Esophagus mucosa (tissue), 1 donor: ENCODE measurements around the gene PNMA6E. TPM values are rescaled to one million over a fixed set of nuclear protein-coding genes. Genes with fewer than 3 reads are reported as not detected.

ENCODE experiments used
- ATAC-seq: fragments of 200-7000 bp; cut with Tn5 transposase; one replicate; pipeline ENCODE4 v1.9.1; 2020
- total RNA-seq: library from RNA; stranded (reverse); gene quantifications from one replicate; pipeline ENCODE4 v1.2.4, GENCODE V29; 2023
- donor health status: DM: yes; HTN: yes; CAD: no.

PNMA6E gene
- total RNA-seq, 1 donor from 2014 or later = not detected

DNA sequence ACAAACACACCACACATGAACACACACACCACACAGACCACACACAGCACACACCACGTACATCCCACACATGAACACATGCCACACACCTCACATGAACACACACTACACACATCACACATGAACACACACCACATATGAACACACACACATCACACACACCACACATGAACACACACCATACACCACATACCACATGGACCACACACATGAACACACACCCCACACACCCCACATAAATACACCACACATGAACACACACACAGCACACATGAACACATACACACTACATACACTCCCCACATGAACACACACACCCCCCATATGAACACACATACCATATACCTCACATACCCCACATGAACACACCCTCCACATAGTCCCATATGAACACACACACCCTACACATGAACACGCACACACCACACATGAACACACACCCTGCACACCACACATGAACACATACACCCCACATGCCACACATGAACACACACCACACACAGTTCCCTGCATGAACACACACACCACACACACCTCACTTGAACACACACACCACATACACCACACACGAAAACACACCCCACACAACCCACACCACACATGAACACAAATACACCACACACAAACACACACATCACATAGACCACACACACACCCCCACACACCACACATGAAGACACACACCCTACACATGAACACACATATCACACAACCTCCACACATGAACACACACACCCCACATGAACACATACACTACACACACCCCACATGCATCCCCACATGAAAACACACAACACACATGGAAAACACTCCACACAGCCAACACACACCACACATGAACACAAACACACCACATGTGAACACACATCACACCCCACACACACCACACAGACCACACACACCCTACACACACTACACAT is 18.3 kb downstream of the PNMA6E start:
- no peak for ATAC-seq

- peak; percentile 21 for ATAC-seq
These were observed 19.2 kb downstream of the PNMA6E start for GRCh38 chrX:153381684-153382532.

DNA sequence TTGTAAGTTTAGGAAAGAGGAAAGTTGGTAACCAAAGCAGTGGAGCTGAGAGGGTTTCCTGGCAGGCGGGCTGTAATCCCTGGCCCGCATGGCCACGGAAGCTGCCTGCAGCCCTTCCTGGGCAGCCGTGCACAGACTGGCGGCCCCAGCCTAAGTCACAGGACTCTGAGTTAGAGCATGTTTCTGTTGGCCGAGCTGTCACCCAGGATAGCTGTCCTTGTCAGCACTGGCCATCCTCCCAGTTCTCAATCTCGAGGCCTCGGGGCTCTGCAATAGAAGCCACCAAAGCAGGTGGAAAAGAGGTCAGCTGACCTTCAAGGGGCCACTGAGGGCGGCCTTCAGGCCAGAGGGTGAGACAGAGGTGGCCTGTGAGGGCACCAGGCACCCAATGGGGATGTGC is 20.5 kb downstream of the PNMA6E start:
- ATAC-seq = no peak

DNA sequence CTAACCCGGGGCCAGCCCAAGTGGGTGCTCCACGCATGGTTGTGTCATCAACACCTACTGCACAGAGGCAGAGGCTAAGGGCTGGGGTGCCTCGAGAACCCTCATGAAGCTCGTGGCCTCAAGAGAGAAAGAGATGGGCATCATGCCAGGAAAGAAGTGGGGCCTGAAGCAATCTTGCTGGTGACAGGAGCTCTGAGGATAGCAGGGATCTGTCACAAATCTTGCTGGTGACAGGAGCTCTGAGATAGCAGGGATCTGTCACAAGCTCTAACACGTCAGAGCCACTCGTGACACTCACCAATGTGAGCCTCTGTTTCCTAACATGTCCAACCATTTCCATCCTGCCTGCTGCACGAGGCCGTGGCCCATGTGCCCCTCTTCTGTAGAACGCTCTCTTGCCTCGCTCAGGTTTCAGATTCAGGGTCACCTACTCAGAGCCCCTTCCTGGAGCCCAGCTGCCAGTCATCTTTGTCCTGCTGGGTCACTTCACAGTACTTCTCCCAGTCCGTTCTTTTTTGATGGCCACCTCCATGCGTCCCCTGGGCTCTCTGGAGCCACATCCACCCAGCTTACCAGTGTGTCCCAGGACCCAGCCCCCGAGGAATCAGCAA is 21.1 kb downstream of the PNMA6E start:
- no peak for ATAC-seq

- ATAC-seq = no peak
These were observed 21.6 kb downstream of the PNMA6E start for GRCh38 chrX:153379508-153379907.

- ATAC-seq = no peak
These were observed 22.5 kb downstream of the PNMA6E start for GRCh38 chrX:153378607-153379006.

DNA sequence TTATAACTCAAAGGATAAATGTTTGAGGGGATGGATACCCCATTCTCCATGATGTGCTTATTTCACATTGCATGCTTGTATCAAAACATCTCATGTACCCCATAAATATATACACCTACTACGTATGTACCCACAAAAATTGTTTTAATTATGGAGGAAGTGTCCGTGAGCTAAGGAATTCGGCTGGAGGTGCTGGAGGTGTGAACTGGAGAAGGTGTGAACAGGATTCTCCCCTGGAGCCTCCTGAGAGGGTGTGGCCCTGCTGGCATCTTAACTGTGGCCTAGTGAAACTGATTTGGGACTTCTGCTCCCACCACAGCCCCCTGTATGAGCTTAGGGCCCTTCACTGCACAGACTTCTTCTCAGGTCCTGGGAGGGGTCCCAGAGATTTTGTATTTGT is 23.4 kb downstream of the PNMA6E start:
- ATAC-seq = no peak

GRCh38 chrX:153375571-153375970 is 25.6 kb downstream of the PNMA6E start:
- ATAC-seq = no peak

DNA sequence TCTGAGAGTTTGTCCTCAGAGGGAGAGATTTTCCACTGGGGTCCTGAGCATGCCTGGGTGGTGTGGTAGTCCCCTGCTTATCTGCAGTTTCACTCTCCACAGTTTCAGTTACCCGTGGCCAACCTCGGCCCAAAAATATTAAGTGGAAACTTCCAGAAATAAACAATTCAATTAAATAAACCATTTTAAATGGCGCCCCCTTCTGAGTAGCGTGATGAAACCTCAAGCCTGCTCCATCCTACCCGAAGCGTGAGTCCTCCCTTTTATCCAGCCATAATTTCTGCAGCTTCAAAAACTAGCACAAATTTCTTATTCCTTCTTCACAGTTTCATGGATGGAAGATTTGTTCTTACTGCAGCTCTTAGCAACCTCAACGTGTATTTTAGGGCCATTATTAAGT is 26.7 kb downstream of the PNMA6E start:
- no peak for ATAC-seq

DNA sequence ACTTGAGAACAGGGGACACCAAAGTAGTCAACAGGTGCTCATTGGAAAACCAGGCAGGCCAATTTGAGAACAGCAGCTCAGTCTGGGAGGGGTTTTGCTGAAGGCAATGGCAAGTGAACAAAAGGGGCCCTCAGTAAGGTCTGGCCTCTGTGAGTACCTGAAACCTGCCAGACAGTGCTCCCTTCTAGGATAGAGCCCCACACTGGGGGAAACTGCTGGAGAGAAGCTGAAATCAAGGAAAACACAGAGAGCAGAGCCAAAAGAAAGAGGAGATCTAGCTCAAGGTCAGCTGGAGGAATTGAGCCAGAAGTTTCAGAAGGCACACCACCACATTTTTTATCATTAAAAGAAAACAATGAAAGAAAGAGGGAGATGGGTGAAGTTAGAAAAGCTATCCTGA is 28.2 kb downstream of the PNMA6E start:
- no peak for ATAC-seq

- ATAC-seq = no peak
These were observed 29.9 kb downstream of the PNMA6E start for GRCh38 chrX:153371256-153371655.

DNA sequence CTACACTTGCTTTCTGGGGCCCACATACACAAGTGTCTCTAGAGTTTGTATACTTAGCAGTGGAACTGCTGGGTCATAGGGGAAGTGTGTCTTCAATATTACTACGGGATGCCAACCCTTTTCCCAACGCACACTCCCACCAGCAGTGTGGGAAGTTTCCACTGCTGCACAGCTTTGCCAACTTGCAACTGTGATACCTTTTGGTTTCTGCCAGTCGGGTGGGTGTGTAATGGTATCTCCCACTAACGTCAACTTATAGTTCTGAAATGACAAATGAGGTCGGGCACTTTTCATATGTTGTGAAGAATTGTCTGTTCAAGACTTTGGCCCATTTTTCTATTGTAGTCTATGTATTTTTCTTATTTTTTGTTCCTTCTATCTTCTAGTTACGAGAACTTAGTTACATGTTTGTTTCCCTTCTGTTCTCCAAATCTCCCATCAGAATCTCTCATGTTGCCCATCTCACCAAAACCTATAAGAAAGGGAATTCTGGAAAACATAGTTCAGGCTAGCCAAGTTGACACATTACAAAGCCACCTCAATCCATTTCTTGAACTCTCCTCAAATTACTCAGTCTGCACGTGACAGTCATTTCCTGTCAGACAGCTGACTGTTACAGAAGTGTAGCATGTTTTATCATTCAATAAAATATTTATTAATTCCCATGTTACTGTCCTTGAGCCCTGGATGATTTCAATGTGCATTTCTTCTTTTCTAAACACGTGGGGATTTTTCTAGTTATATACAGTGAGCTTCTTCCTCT is 30.7 kb downstream of the PNMA6E start:
- no peak for ATAC-seq

- no peak for ATAC-seq
These were observed 34.1 kb downstream of the PNMA6E start for GRCh38 chrX:153366878-153367538.

DNA sequence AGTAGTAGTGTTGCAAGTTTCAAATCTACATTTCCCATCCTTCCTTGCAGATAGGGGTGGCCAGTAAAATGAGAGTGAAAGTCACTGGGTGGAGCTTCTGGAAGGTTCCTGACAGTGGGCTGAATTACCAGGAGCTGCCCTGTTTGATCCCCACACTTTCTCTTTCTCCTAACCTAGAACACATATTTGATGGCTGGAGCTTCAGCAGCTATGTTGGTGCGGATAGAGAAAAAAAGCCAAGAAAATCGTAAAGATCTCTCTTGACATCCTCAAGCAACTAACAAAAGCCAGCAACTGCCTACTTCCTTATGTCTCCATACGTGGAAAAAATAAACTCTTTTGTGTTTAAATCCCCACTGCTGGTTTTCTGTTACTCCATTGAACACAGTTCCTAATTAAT is 35.0 kb downstream of the PNMA6E start:
- no peak for ATAC-seq

DNA sequence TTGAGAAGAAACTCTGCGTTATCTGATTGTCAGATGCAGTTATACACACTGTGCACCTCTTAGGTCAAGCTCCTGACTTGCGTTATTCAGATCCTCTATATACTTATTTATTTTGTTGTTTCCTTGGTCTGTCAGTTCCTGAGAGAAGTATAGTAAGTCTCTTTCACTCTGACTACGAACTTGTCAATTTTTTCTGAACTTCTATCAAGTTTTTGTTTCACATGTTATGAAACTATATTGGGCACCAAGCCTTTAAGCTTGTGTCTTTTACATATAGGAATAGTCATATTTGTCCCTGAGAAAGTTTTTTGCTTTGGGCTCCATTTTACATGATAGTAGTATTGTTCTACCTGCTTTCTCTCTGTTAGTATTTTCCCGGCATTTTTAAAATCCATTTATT is 35.5 kb downstream of the PNMA6E start:
- no peak for ATAC-seq

DNA sequence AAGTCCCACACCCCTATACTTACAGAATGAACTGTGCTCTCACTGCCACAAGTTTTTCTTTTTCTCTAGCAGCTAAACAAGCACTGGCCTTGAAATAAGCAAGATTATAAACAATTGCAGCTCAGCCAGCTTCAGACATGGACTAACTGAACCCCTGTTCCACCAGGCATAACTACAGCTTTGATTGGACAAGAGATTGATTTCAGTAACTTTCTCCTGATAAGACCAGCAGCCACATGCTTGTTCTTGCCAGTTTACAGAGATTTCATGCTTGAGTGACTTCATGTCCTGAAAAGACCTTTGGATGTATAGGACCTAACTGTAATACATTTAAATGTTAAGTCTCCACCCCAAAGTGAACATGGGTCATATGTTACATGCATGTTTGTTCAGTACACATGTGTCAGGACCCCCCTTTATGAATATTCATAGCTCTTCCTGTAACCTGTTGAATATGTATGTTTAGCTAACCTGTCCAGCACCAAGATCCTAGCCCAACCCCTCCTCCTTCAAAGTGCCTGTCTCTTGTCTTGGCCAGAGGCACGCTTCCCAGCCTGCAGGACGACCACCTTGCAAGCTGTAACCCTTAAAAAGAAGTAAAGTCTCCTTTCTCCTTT is 39.3 kb downstream of the PNMA6E start:
- ATAC-seq = no peak

- ATAC-seq = no peak
These were observed 43.3 kb downstream of the PNMA6E start for GRCh38 chrX:153357877-153358276.

GRCh38 chrX:153353416-153353815 is 47.7 kb downstream of the PNMA6E start:
- ATAC-seq = no peak

- ATAC-seq = no peak
These were observed 48.3 kb downstream of the PNMA6E start for GRCh38 chrX:153352858-153353257.

DNA sequence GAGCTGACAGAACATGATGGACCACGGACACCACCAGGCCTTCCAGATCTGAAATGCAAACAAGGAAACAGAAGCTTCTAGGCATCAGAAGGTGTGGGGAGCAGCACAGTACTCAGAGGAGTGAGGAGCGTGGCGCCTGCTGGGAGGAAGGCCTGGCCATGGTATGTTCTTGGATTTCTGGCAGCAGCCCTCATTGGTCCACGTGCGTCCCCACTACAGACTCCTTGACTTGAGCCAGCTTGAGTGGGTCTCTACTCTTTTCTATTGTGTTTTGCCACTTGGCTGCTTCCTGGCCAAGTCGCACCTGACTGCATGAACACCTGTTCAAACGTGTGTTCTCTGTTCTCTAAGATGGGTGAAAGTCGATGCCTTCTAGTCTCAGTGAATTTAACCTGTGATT is 49.2 kb downstream of the PNMA6E start:
- no peak for ATAC-seq

GRCh38 chrX:153349952-153350351 is 51.2 kb downstream of the PNMA6E start:
- no peak for ATAC-seq
